NCI-H748 (cell line): Measurements from ENCODE around the gene ZNF682.
"Not testable (repeated sequence)": the region's sequence is repeated elsewhere in the genome, so short reads cannot be mapped to it uniquely, and the experiment has no call there.

Experiments used
- DNase-seq: peaks from one replicate; lab custom pipeline; 2025; ENCODE audit not compliant: unreplicated experiment; lab: John Stamatoyannopoulos, UW

The ZNF682 gene

DNA sequence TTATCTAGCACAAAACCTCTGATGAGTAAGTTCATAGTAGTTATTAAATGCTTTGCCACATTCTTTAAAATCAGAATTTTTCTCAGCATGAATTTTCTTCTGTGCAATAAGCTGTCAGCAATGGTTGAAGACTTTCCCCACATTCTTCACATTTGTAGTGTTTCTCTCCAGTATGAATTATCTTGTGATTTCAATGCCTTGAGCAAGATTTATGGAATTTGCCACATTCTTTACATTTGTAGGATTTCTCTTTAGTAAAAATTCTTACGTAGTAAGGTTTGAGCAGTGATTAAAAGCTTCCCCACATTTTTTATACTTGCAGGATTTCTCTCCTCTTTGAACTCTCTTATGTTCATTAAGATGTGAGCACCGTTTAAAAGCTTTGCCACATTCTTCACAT is 33.6 kb downstream of the ZNF682 start:
- no peak for DNase-seq

DNA sequence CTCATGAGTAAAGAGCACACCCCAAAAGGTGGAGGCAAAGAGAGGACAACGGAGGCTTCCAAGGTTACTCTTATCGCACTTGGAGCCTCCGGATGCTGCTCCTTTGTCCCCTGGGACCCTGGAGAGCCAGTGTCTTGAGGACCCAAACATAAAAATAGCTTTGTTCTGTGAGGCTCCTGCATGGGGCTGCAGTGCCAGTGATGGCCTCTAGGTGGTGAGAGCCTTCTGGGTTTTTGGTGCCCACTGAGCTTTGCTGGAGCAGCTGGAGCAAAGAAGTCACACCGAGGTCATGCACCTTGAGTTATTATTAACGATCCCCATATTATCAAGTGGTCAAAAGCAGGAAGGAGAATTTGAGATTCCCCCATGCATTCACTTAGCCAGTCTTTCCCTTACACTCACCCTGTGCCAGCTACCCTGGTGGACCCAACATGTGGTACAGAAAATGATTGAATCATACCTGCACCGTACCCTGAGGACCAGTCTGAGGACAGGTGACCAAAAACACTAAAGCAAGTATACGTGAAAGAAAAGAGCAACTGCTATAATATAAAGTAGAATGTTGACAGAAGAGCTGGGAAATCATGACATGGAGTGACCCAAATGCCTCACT is 41.5 kb downstream of the ZNF682 start:
- no peak for DNase-seq

DNA sequence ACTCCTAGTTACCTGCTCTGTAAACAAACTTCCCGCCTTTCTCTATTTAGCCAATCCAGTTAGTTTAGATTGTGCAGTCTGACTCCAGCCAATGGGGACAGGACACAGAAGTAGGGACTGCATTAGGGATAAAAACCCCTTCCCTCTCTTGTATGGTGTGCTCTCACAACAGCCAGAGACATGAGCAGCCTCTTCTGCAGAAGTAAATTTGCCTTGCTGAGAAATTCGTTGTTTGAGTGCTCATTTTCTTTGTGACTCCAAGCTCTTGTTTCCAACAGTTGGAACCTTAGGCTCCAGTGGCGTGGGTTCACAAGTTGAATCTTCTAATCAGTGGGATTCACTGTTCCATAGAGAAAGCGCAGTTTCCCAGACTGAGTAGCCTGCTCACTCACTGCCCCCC is 72.4 kb downstream of the ZNF682 start:
- DNase-seq = no peak

DNA sequence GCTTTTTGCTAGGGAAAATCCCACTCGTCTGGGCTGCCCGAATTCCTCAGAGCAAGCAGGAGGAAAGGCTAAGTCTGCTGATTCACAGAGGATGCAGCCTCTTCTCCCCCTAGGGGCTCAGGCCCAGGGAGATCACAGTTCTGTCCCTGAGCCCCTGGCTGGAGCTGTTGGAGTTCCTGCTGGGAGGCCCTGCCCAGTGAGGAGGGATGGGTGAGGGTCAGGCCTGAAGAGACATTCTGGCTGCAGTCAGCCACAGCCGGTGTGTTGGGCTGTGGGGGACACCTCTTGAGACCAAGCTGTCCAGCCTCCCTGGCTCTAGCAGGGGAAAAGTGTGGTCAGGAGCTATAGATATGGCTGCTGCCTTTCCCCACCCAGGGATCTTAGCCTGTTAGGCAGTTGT is 73.2 kb downstream of the ZNF682 start:
- DNase-seq = not testable (repeated sequence)

DNA sequence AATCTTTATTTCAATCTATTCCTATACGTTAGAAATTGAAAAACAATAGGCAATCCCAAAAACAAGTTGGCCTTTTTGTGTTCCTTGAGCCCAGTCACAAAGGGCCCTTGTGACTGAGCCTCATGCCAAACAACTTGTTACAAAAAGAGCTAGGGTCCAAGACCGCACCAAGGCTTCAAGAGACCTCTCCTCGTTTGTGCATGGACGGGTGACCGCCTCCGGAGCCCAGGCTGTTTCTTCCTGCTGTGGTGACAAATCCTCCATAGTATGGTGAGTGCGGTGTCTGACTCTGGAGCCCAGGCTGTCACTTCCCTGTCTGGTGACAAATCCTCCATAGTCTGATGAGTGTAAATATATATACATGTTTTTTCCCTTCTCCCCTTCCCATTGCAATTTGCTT is 74.9 kb downstream of the ZNF682 start:
- no peak for DNase-seq

DNA sequence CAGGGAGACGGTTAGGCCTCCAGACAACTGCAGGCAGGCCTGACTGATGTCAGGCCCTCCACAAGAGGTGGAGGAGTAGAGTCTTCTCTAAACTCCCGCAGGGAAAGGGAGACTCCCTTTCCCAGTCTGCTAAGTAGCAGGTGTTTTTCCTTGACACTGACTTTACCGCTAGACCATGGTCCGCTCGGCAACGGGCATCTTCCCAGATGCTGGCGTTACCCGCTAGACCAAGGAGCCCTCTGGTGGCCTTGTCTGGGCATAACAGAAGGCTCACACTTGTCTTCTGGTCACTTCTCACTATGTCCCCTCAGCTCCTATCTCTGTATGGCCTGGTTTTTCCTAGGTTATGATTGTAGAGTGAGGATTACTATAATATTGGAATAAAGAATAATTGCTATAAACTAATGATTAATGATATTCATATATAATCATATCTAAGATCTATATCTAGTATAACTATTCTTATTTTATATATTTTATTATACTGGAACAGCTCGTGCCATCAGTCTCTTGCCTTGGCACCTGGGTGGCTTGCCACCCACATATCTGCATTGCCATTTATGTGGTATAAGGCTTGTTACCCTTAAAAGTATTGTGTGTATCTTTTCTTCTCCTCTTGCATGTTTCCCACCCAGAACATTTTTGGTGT is 80.0 kb downstream of the ZNF682 start:
- peak; percentile 71 for DNase-seq

DNA sequence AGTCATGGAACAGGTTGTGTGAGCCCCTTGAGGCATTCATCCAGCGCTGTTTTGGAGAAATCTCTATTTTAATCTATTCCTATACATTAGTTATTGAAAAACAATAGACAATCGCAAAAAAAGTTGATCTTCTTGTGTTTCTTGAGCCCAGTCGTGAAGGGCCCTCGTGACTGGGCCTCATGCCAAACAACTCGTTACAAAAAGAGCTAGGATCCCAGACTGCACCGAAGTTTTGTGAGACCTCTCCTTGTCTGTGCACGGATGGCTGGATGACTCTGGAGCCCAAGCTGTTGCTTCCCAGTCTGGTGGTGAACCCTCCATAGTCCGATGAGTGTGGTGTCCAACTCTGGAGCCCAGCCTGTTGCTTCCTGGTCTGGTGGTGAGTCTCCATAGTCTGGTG is 81.5 kb downstream of the ZNF682 start:
- DNase-seq = not testable (repeated sequence)

DNA sequence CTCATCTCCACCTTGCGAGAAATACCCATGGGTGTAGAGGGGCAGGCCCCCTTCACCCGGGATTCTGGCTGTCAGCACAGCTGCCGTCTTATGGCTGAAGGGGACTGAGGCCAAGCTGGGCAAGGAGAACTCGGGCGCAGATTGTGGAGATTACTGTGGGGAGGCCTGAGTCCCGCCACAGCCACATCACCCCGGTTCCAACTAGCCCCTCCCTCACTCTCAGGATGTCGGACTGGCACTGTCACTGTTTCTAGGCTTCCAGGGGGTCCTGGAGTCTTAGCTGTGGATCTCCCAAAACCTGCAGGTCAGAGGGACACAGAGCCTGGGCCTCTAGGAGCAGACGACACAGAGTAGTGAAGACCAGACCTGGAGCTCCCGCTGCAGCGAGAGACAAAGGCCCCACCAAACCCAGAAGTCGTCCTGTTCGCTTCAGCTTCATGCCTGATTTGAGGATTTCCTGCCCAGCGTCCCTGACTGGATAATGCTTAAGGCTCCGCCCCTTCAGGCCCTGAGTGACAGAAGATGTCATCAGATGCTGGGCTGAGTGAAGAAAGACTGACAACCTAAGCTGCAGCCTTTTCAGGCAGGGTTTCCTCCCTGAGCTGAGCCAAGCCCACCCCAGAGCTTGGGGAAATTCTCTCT is 82.8 kb downstream of the ZNF682 start:
- DNase-seq = peak; percentile 24

DNA sequence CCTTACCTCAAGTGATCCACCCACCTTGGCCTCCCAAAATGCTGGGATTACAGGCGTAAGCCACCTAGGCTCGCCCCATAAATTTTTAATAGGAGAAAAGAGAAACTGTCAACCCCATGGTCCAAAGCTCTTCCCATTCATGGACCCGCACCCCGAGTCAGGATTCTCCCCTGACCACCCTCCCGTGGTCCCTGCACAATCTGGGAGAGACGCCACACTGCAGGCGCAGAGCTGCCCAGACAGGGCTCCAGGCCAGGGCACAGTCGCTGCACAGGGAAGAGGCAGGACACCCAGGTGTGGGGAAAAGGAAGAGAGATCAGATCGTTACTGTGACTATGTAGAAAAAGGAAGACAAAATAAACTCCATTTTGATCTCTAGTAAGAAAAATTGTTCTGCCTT is 84.1 kb downstream of the ZNF682 start:
- no peak for DNase-seq
